HG03571 (cell line): ENCODE results near the gene ATXN7.

Source experiments
- ATAC-seq: cut with Tn5 transposase; IDR thresholded peaks from one replicate; pipeline ENCODE4 v1.9.1; 2021; ENCODE audit not compliant: unreplicated experiment

Gene ATXN7

GRCh38 chr3:63862804-63863149 is 890 bp upstream of the ATXN7 start:
- peak; percentile 5 for ATAC-seq

GRCh38 chr3:63864008-63864964 is 619 bp downstream of the ATXN7 start:
- peak; percentile 42 for ATAC-seq

GRCh38 chr3:63864965-63865327 is 1.3 kb downstream of the ATXN7 start:
- ATAC-seq = no peak

- ATAC-seq = no peak
Measured at GRCh38 chr3:63867225-63867624, 3.6 kb downstream of the ATXN7 start.

GRCh38 chr3:63869940-63870614 is 6.4 kb downstream of the ATXN7 start:
- ATAC-seq = no peak

- no peak for ATAC-seq
Measured at GRCh38 chr3:63870615-63871005, 6.9 kb downstream of the ATXN7 start.

GRCh38 chr3:63872135-63872924 is 8.7 kb downstream of the ATXN7 start:
- no peak for ATAC-seq

GRCh38 chr3:63874769-63875168 is 11.1 kb downstream of the ATXN7 start:
- no peak for ATAC-seq

- ATAC-seq = no peak
Measured at GRCh38 chr3:63875510-63875909, 11.8 kb downstream of the ATXN7 start.

- no peak for ATAC-seq
Measured at GRCh38 chr3:63876260-63876659, 12.6 kb downstream of the ATXN7 start.

GRCh38 chr3:63877737-63878393 is 14.2 kb downstream of the ATXN7 start:
- ATAC-seq = no peak

- ATAC-seq = no peak
Measured at GRCh38 chr3:63878394-63879060, 14.9 kb downstream of the ATXN7 start.

- ATAC-seq = no peak
Measured at GRCh38 chr3:63880653-63881052, 17.0 kb downstream of the ATXN7 start.

GRCh38 chr3:63886858-63887257 is 23.2 kb downstream of the ATXN7 start:
- no peak for ATAC-seq

GRCh38 chr3:63891518-63891917 is 27.9 kb downstream of the ATXN7 start:
- ATAC-seq = no peak

- no peak for ATAC-seq
Measured at GRCh38 chr3:63892773-63893352, 29.2 kb downstream of the ATXN7 start.

- ATAC-seq = no peak
Measured at GRCh38 chr3:63895422-63896189, 31.9 kb downstream of the ATXN7 start.

GRCh38 chr3:63896332-63897030 is 32.8 kb downstream of the ATXN7 start:
- ATAC-seq = no peak

- ATAC-seq = no peak
Measured at GRCh38 chr3:63900010-63900409, 36.3 kb downstream of the ATXN7 start.
